ENCODE data around the gene PPARD.
A peak's percentile ranks its signal among the peaks of the same experiment; 100 is the strongest.

Gene PPARD

GRCh38 chr6:35473075-35473849, 130.9 kb downstream of the PPARD start:
- TF ChIP-seq REST (IDR thresholded peaks at IDR 0.05; ENCODE audit: insufficient read depth in 1 of 2, low read depth in 2 of 2, low read length in 2 of 2) (no peak), TAF1 (IDR thresholded peaks at IDR 0.05; ENCODE audit: borderline replicate concordance, insufficient read depth, low read length) (no peak), SIN3A (IDR thresholded peaks at IDR 0.05; ENCODE audit: borderline replicate concordance, insufficient read depth, low read length) (no peak), POLR2AphosphoS5 (IDR thresholded peaks at IDR 0.05; ENCODE audit: low read depth, low read length) (no peak), FOXP2 (optimal IDR thresholded peaks at IDR 0.05; ENCODE audit: borderline replicate concordance, extremely low read depth, extremely low read length, insufficient read depth) (no peak)

DNA sequence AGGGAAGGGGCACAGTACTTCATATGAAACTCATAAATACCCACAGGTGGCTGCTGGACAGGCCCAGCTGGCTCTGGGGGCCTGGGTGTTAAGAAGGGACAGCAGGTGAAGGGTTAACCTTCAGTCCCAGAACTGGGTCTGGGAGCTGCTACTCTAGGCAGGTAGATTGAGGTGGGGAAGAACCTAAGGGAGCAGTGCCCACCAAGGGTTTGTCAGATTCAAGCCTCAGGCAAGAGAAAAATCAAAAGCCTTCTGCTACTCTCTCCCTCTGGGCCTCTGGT, 131.4 kb downstream of the PPARD start:
- TF ChIP-seq REST (IDR thresholded peaks at IDR 0.05; ENCODE audit: insufficient read depth in 1 of 2, low read depth in 2 of 2, low read length in 2 of 2) (no peak), SIN3A (IDR thresholded peaks at IDR 0.05; ENCODE audit: borderline replicate concordance, insufficient read depth, low read length) (no peak), FOXP2 (optimal IDR thresholded peaks at IDR 0.05; ENCODE audit: borderline replicate concordance, extremely low read depth, extremely low read length, insufficient read depth) (no peak), TAF1 (IDR thresholded peaks at IDR 0.05; ENCODE audit: borderline replicate concordance, insufficient read depth, low read length) (no peak), POLR2AphosphoS5 (IDR thresholded peaks at IDR 0.05; ENCODE audit: low read depth, low read length) (no peak; the same call in 1 of the 2 replicates)

DNA sequence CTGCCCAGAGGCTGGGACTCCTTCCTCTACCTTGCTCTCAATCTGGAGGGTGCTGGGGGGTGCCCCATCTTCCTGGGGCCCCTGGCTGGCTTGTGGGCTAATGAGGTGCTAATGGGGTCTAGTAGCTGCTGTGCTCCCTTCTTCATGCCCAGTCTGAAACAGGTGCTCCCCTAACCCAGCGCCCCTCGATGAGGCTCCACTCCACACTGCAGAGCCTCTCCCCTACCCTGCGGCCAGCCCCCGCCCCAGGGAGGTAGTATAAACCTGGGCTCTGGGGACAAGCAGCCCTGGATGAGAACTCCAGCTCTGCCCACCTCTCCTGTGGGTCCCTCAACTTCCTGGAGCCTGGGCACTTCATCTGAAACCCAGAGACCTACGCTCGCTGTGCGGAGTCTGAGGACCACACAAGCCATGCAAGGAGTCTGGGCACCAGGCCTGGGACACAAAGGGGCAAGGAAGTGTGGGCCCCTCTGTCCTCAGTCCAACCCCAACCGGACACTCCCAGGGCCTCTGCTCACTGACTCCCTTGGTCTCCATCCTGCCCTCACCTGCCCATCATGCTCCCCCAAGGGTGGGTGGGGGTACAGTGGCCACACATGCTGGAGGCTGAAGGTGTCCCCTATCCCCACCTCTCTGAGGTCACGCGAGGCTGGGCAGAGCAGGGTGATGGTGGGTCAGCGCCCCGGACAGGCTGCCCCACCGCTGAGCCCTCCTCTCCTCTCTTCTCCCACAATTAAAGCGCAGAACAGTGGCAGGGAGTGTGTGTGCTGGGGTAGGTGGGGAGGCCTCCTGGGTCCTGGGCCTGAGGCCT, 132.0 kb downstream of the PPARD start:
- TF ChIP-seq FOXP2 (optimal IDR thresholded peaks at IDR 0.05; ENCODE audit: borderline replicate concordance, extremely low read depth, extremely low read length, insufficient read depth) (no peak), POLR2AphosphoS5 (IDR thresholded peaks at IDR 0.05; ENCODE audit: low read depth, low read length) (peak; percentile 64; the same call in 1 of the 2 replicates), REST (IDR thresholded peaks at IDR 0.05; ENCODE audit: insufficient read depth in 1 of 2, low read depth in 2 of 2, low read length in 2 of 2) (no peak)

- no peak for TF ChIP-seq TAF1 (IDR thresholded peaks at IDR 0.05; ENCODE audit: borderline replicate concordance, insufficient read depth, low read length)
- TF ChIP-seq SIN3A (IDR thresholded peaks at IDR 0.05; ENCODE audit: borderline replicate concordance, insufficient read depth, low read length) = no peak
- TF ChIP-seq REST (IDR thresholded peaks at IDR 0.05; ENCODE audit: insufficient read depth in 1 of 2, low read depth in 2 of 2, low read length in 2 of 2) = no peak
- TF ChIP-seq POLR2AphosphoS5 (IDR thresholded peaks at IDR 0.05; ENCODE audit: low read depth, low read length) = no peak
- TF ChIP-seq FOXP2 (optimal IDR thresholded peaks at IDR 0.05; ENCODE audit: borderline replicate concordance, extremely low read depth, extremely low read length, insufficient read depth) = no peak
Measured at GRCh38 chr6:35474942-35475570, 132.7 kb downstream of the PPARD start.

All from PFSK-1 (cell line).